Large intestine (tissue), 3 donors: ENCODE data around the gene MORF4L1. TPM values are rescaled to one million over a fixed set of nuclear protein-coding genes. Genes with fewer than 3 reads are reported as not detected.
"Not testable (repeated sequence)": the region's sequence is repeated elsewhere in the genome, so short reads cannot be mapped to it uniquely, and the experiment has no call there.

Source experiments
- DNase-seq, 2 donors: peaks; one replicate each; pipeline versions ENCODE4 v3.0.0 to v3.0.0-alpha.2; 2013
- H3K27ac ChIP-seq: one replicate; pipeline ENCODE4 v1.5.1; 2013; ENCODE audit warnings: low read length
- H3K27me3 ChIP-seq: 2 replicates; pipeline ENCODE4 v1.6.1; 2013; ENCODE audit warnings: low read length; ENCODE audit not compliant: control insufficient read depth, insufficient read depth
- H3K36me3 ChIP-seq: 2 replicates; pipeline ENCODE4 v1.6.1; 2013; ENCODE audit warnings: low read length; ENCODE audit not compliant: control insufficient read depth, insufficient read depth
- H3K4me1 ChIP-seq: one replicate; pipeline ENCODE4 v1.6.1; 2013; ENCODE audit warnings: low read length; ENCODE audit not compliant: control insufficient read depth, insufficient read depth
- H3K4me3 ChIP-seq: one replicate; pipeline ENCODE4 v1.5.1; 2013; ENCODE audit warnings: low read length
- H3K9me3 ChIP-seq: one replicate; pipeline ENCODE4 v1.6.1; 2013; ENCODE audit warnings: mild to moderate bottlenecking, low read depth, low read length, moderate library complexity; ENCODE audit not compliant: control insufficient read depth
- WGBS: methylation state at CpG from one replicate; pipeline ENCODE4 v1.1.5; 2013; ENCODE audit warnings: low lambda C conversion rate; ENCODE audit not compliant: insufficient coverage; 5-methylcytosine and 5-hydroxymethylcytosine counted together
- polyA plus RNA-seq: library from polyadenylated mRNA; unstranded; fragments of 120-200 nt; gene quantifications from one replicate; pipeline ENCODE4 v1.2.1, GENCODE V29; 2013

The MORF4L1 gene
- polyA plus RNA-seq, 1 donor = 406 TPM

GRCh38 chr15:78853500-78853899 is 19.2 kb upstream of the MORF4L1 start:
- DNase-seq = no peak
- Histone ChIP-seq H3K27me3 (no peaks in the 10 kb centered on the region), H3K27ac (no peak overlapping the region), H3K4me3 (no peak overlapping the region), H3K36me3 (no peaks in the 10 kb centered on the region), H3K4me1 (no peaks in the 10 kb centered on the region), H3K9me3 (no peaks in the 10 kb centered on the region)
- no CpG with 5 or more reads among the region's 6 CpGs for WGBS

GRCh38 chr15:78854833-78855372 is 17.8 kb upstream of the MORF4L1 start:
- no CpG with 5 or more reads among the region's 2 CpGs for WGBS
- no peaks in the 10 kb centered on the region for H3K27me3 ChIP-seq
- DNase-seq = no peak
- H3K4me3 ChIP-seq = no peak overlapping the region
- H3K36me3 ChIP-seq = no peaks in the 10 kb centered on the region
- H3K27ac ChIP-seq = no peak overlapping the region
- no peaks in the 10 kb centered on the region for H3K4me1 ChIP-seq
- no peaks in the 10 kb centered on the region for H3K9me3 ChIP-seq

- Histone ChIP-seq H3K36me3 (no peaks in the 10 kb centered on the region), H3K27ac (no peak overlapping the region), H3K4me3 (no peak overlapping the region), H3K9me3 (no peaks in the 10 kb centered on the region), H3K4me1 (no peaks in the 10 kb centered on the region), H3K27me3 (no peaks in the 10 kb centered on the region)
- 100% methylated on average over 1 of the region's 4 CpGs for WGBS
- DNase-seq = no peak
Observed at GRCh38 chr15:78855746-78856145, 16.9 kb upstream of the MORF4L1 start.

GRCh38 chr15:78859971-78860719 is 12.5 kb upstream of the MORF4L1 start:
- Histone ChIP-seq H3K4me3 (peak overlapping the region; percentile 59), H3K9me3 (no peaks in the 10 kb centered on the region), H3K27me3 (no peaks in the 10 kb centered on the region), H3K36me3 (no peaks in the 10 kb centered on the region), H3K4me1 (no peaks in the 10 kb centered on the region), H3K27ac (peak overlapping the region; percentile 53)
- DNase-seq = peak; percentile 53 to 69
- WGBS = 0% methylated on average over 3 of the region's 28 CpGs

- WGBS = 100% methylated on average over 2 of the region's 10 CpGs
- H3K36me3 ChIP-seq, H3K9me3 ChIP-seq, H3K27me3 ChIP-seq, H3K4me1 ChIP-seq, H3K4me3 ChIP-seq, H3K27ac ChIP-seq, DNase-seq: not testable (repeated sequence)
Observed at GRCh38 chr15:78865585-78865984, 7.1 kb upstream of the MORF4L1 start.

- H3K36me3 ChIP-seq, H3K27me3 ChIP-seq, H3K27ac ChIP-seq, H3K9me3 ChIP-seq, H3K4me1 ChIP-seq, H3K4me3 ChIP-seq, DNase-seq: not testable (repeated sequence)
- WGBS = 79% methylated on average over 2 of the region's 8 CpGs
Observed at GRCh38 chr15:78866031-78866430, 6.7 kb upstream of the MORF4L1 start.

- no peaks in the 10 kb centered on the region for H3K36me3 ChIP-seq
- H3K4me1 ChIP-seq = no peaks in the 10 kb centered on the region
- no peak overlapping the region for H3K4me3 ChIP-seq
- WGBS = 100% methylated on average over 1 of the region's 4 CpGs
- H3K9me3 ChIP-seq = no peaks in the 10 kb centered on the region
- no peak overlapping the region for H3K27ac ChIP-seq
- no peaks in the 10 kb centered on the region for H3K27me3 ChIP-seq
- no peak for DNase-seq
Observed at GRCh38 chr15:78866803-78867202, 5.9 kb upstream of the MORF4L1 start.

GRCh38 chr15:78868366-78868765 is 4.3 kb upstream of the MORF4L1 start:
- Histone ChIP-seq H3K27me3 (no peaks in the 10 kb centered on the region), H3K4me1 (no peaks in the 10 kb centered on the region), H3K4me3 (no peak overlapping the region), H3K36me3 (no peaks in the 10 kb centered on the region), H3K9me3 (no peaks in the 10 kb centered on the region), H3K27ac (no peak overlapping the region)
- no peak for DNase-seq
- no CpG with 5 or more reads among the region's 3 CpGs for WGBS

- Histone ChIP-seq H3K27ac (peak overlapping the region; percentile 86), H3K4me3 (peak overlapping the region; percentile 74)
- H3K4me1 ChIP-seq, H3K9me3 ChIP-seq, H3K27me3 ChIP-seq, H3K36me3 ChIP-seq: not testable (repeated sequence)
- WGBS = 76% methylated on average over 4 of the region's 24 CpGs
- peak in 1 of 2 donors; percentile 68 for DNase-seq
Observed at GRCh38 chr15:78871483-78872127, 1.1 kb upstream of the MORF4L1 start.

- no peaks in the 10 kb centered on the region for H3K36me3 ChIP-seq
- no peaks in the 10 kb centered on the region for H3K9me3 ChIP-seq
- H3K4me1 ChIP-seq = peaks cover 3% of the 10 kb centered on the region
- no peaks in the 10 kb centered on the region for H3K27me3 ChIP-seq
- peak overlapping the region; percentile 89 for H3K4me3 ChIP-seq
- DNase-seq = peak; percentile 91 to 93
- no CpG with 5 or more reads among the region's 75 CpGs for WGBS
- H3K27ac ChIP-seq = peak overlapping the region; percentile 100
Observed at GRCh38 chr15:78872972-78873792, 492 bp downstream of the MORF4L1 start.
